Adrenal gland (tissue), 12 donors: Measurements from ENCODE around the gene MUC12. TPM values are rescaled to one million over a fixed set of nuclear protein-coding genes. Genes with fewer than 3 reads are reported as not detected.
"Not testable (repeated sequence)": the region's sequence is repeated elsewhere in the genome, so short reads cannot be mapped to it uniquely, and the experiment has no call there.

ENCODE experiments used
- DNase-seq, 7 donors: peaks; one replicate each; pipeline ENCODE4 v3.0.0-alpha.2; 2019 to 2020
- H3K27ac ChIP-seq, 5 donors: fragments of 200-600 bp; sonication (generic) in 4 of 5; 1 replicate in 3 of 5; 2 replicates in 2 of 5; pipeline versions ENCODE4 v1.5.1 to v1.8.0; 2016 to 2020; ENCODE audit warnings: mild to moderate bottlenecking in 1 of 5
- H3K27me3 ChIP-seq: fragments of 200-600 bp; 2 replicates; pipeline ENCODE4 v1.8.0; 2021
- H3K36me3 ChIP-seq, 2 donors: fragments of 200-600 bp; replicated peaks in 1 of 2; 1 replicate in 1 of 2; 2 replicates in 1 of 2; pipeline versions ENCODE4 v1.5.1 to v1.8.0; 2018 to 2022
- H3K4me1 ChIP-seq, 2 donors: fragments of 200-600 bp; replicated peaks in 1 of 2; 1 replicate in 1 of 2; 2 replicates in 1 of 2; pipeline versions ENCODE4 v1.5.1 to v1.8.0; 2018 to 2021
- H3K4me3 ChIP-seq, 4 donors: fragments of 200-600 bp; sonication (generic) in 3 of 4; one replicate each; pipeline ENCODE4 v1.5.1; 2016 to 2018
- H3K9me3 ChIP-seq, 3 donors: fragments of 200-600 bp; sonication (generic) in 1 of 3; replicated peaks in 1 of 3; 1 replicate in 2 of 3; 2 replicates in 1 of 3; pipeline versions ENCODE4 v1.5.1 to v1.8.0; 2016 to 2021
- CTCF ChIP-seq, 6 experiments: fragments of 450-650 bp in 4 of 6; fragments of 200-600 bp in 2 of 6; sonication (generic) in 1 of 6; IDR thresholded peaks; 1 replicate in 5 of 6; 2 replicates in 1 of 6; pipeline versions ENCODE4 v1.5.1 to v1.8.0; 2016 to 2021; ENCODE audit warnings: antibody characterized with exemption in 6 of 6, mild to moderate bottlenecking in 2 of 6, moderate library complexity in 1 of 6
- POLR2A ChIP-seq, 2 donors: fragments of 450-650 bp; IDR thresholded peaks; one replicate each; pipeline ENCODE4 v1.6.1; 2017; ENCODE audit warnings: antibody characterized with exemption in 2 of 2, mild to moderate bottlenecking in 2 of 2, moderate library complexity in 1 of 2
- WGBS, 4 donors: extraction: QIAGEN DNeasy Blood & Tissue Kit in 2 of 4; methylation state at CpG; one replicate each; pipeline versions ENCODE4 v1.1.5 to v1.1.7; 2013 to 2017; 5-methylcytosine and 5-hydroxymethylcytosine counted together
- intact Hi-C, 2 donors: fragments of 100-400 bp; cut with DNase I; formaldehyde crosslinking; loops; one replicate each; pipeline versions ENCODE4 v1.14.1 to v1.15.0; 2022 to 2023
- polyA plus RNA-seq, 3 donors: library from polyadenylated mRNA; stranded (reverse); fragments of 200-250 nt in 2 of 3; fragments of 350-450 nt in 1 of 3; fragmentation: Illumina TruSeq in 1 of 3; extraction: RNeasy Lipid Tissue Mini Kit (QIAGEN cat#74804) in 1 of 3; gene quantifications; one replicate each; pipeline ENCODE4 v1.2.3, GENCODE V29; 2013 to 2014
- total RNA-seq, 9 donors: library from RNA; depleted of rRNA in 4 of 9; stranded (reverse); fragments of >200 nt in 4 of 9; fragments of 120-200 nt in 1 of 9; fragmentation: NEBNext Ultra II Directional in 1 of 9; extraction: Animal tissue kit (Norgen Biotek cat#: 25700) in 1 of 9; gene quantifications; one replicate each; pipeline versions ENCODE4 v1.1.0 to v1.2.4, GENCODE V29; 2013 to 2023
- donor health status: healthy with polysubstance abuse.
- donor health status: Bipolar disorder and iron deficiency.
- donor health status: DM: yes; HTN: yes; CAD: no.
- donor health status: DM: no; HTN: no; CAD: no.
- donor health status: DM: no; HTN: no; CAD: no.
- donor health status: DM: yes; HTN: yes; CAD: no.

MUC12 gene
- total and polyA plus RNA-seq, 12 donors: 0.07 to 3.3 (median 0.66) TPM; not detected in 4

- intact Hi-C loops: no loop called here
- H3K27ac ChIP-seq: no peak overlapping the region
- H3K4me1 ChIP-seq: no peaks in the 10 kb centered on the region
- no peak for TF ChIP-seq CTCF (IDR thresholded peaks at IDR 0.05)
- no peak for TF ChIP-seq POLR2A (IDR thresholded peaks at IDR 0.05)
- no peaks in the 10 kb centered on the region for H3K9me3 ChIP-seq
- peaks cover 1% of the 10 kb centered on the region for H3K27me3 ChIP-seq
- WGBS, 4 donors: 63 to 68% (median 65%) methylated on average over 3 of the region's 3 CpGs
- H3K4me3 ChIP-seq: no peak overlapping the region
- H3K36me3 ChIP-seq: no peaks in the 10 kb centered on the region
- no peak for DNase-seq
Observed at GRCh38 chr7:100975371-100975821, 6.0 kb downstream of the MUC12 start.

- no peak overlapping the region for H3K4me3 ChIP-seq
Observed at GRCh38 chr7:100978300-100978699, 8.9 kb downstream of the MUC12 start.

GRCh38 chr7:100983451-100984187, 14.3 kb downstream of the MUC12 start:
- Histone ChIP-seq H3K27ac (no peak overlapping the region), H3K27me3 (no peaks in the 10 kb centered on the region), H3K36me3 (no peaks in the 10 kb centered on the region), H3K4me3 (no peak overlapping the region), H3K4me1 (no peaks in the 10 kb centered on the region), H3K9me3 (no peaks in the 10 kb centered on the region)
- intact Hi-C loops: no loop called here
- TF ChIP-seq CTCF (IDR thresholded peaks at IDR 0.05): no peak
- TF ChIP-seq POLR2A (IDR thresholded peaks at IDR 0.05): no peak
- 52 to 57% (median 53%) methylated on average over 8 of the region's 8 CpGs for WGBS, 4 donors
- DNase-seq: no peak

More at GRCh38 chr7:100978300-100978699, 8.9 kb downstream of the MUC12 start:
- Histone ChIP-seq H3K27ac (no peak overlapping the region), H3K9me3 (no peaks in the 10 kb centered on the region), H3K36me3 (no peaks in the 10 kb centered on the region), H3K4me1 (no peaks in the 10 kb centered on the region), H3K27me3 (no peaks in the 10 kb centered on the region)
- no peak for DNase-seq
- 79 to 90% (median 82%) methylated on average over 4 of the region's 4 CpGs for WGBS, 4 donors
- TF ChIP-seq POLR2A (IDR thresholded peaks at IDR 0.05) (no peak), CTCF (IDR thresholded peaks at IDR 0.05) (no peak)
- intact Hi-C loops: no loop called here

- H3K4me3 ChIP-seq, H3K27ac ChIP-seq, intact Hi-C loops, H3K9me3 ChIP-seq, H3K4me1 ChIP-seq, H3K27me3 ChIP-seq, H3K36me3 ChIP-seq, DNase-seq: not testable (repeated sequence)
- 61 to 69% (median 66%) methylated on average over 14 of the region's 14 CpGs for WGBS, 4 donors
Observed at GRCh38 chr7:100984241-100984918, 15.0 kb downstream of the MUC12 start.

- H3K4me1 ChIP-seq, H3K27ac ChIP-seq, DNase-seq, H3K9me3 ChIP-seq, H3K36me3 ChIP-seq, H3K27me3 ChIP-seq, H3K4me3 ChIP-seq, intact Hi-C loops: not testable (repeated sequence)
- WGBS, 4 donors: 73 to 82% (median 76%) methylated on average over 4 of the region's 4 CpGs
Observed at GRCh38 chr7:100985033-100985797, 15.8 kb downstream of the MUC12 start.
